Lower leg skin (tissue), 4 donors: ENCODE results near the gene DSCAML1. TPM values are rescaled to one million over a fixed set of nuclear protein-coding genes. Genes with fewer than 3 reads are reported as not detected.

Experiments
- DNase-seq, 2 donors: peaks; one replicate each; pipeline ENCODE4 v3.0.0-alpha.2; 2019; ENCODE audit warnings: low spot score in 2 of 2
- H3K4me3 ChIP-seq: fragments of 200-600 bp; sonication (generic); 2 replicates; pipeline ENCODE4 v1.5.1; 2017; ENCODE audit warnings: mild to moderate bottlenecking, low read depth; ENCODE audit not compliant: poor library complexity, severe bottlenecking
- POLR2A ChIP-seq, 2 donors: fragments of 450-650 bp; IDR thresholded peaks; one replicate each; pipeline ENCODE4 v1.6.1; 2016 to 2017; ENCODE audit warnings: antibody characterized with exemption in 2 of 2, mild to moderate bottlenecking in 1 of 2, moderate library complexity in 1 of 2
- whole genome bisulfite sequencing, 2 donors: methylation state at CpG; one replicate each; pipeline ENCODE4 v1.1.5; 2018; 5-methylcytosine and 5-hydroxymethylcytosine counted together
- intact Hi-C: fragments of 100-400 bp; cut with DNase I; formaldehyde crosslinking; loops from one replicate; pipeline ENCODE4 v1.15.0; 2023; ENCODE audit warnings: low total_unique reads
- total RNA-seq, 4 donors: library from RNA; depleted of rRNA; stranded (reverse); fragments of >200 nt; gene quantifications; one replicate each; pipeline ENCODE4 v1.1.0, GENCODE V29; 2016
- TF ChIP-seq, protein P1 (sequence below), 3 donors: fragments of 450-650 bp; IDR thresholded peaks; one replicate each; pipeline ENCODE4 v1.5.1; 2016; ENCODE audit warnings: antibody characterized with exemption in 3 of 3, mild to moderate bottlenecking in 3 of 3, moderate library complexity in 2 of 3

DSCAML1 gene
- total RNA-seq, 4 donors from 2014 or later = 0.07 to 0.13 (median 0.08) TPM

DNA sequence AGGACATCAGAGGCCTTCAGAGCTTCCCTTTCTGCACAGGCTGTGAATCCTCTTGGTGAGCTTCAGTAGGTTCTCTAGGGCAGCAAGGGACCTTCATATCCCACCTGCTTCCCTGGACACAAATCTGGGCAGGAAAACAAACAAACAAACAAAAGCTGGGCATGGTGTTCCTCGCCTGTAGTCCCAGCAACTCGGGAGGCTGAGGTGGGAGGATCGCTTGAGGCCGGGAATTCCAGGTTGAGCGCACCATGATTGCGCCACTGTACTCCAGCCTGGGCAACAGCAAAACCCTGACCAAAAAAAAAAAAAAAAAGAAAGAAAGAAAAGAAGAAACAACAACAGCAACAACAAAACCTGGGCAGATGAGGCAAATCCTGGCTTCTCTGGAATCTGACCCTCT is 376.4 kb downstream of the DSCAML1 start:
- intact Hi-C loops = no loop called here
- DNase-seq = peak in 1 of 2 donors; percentile 75
- TF ChIP-seq, protein P1, sequence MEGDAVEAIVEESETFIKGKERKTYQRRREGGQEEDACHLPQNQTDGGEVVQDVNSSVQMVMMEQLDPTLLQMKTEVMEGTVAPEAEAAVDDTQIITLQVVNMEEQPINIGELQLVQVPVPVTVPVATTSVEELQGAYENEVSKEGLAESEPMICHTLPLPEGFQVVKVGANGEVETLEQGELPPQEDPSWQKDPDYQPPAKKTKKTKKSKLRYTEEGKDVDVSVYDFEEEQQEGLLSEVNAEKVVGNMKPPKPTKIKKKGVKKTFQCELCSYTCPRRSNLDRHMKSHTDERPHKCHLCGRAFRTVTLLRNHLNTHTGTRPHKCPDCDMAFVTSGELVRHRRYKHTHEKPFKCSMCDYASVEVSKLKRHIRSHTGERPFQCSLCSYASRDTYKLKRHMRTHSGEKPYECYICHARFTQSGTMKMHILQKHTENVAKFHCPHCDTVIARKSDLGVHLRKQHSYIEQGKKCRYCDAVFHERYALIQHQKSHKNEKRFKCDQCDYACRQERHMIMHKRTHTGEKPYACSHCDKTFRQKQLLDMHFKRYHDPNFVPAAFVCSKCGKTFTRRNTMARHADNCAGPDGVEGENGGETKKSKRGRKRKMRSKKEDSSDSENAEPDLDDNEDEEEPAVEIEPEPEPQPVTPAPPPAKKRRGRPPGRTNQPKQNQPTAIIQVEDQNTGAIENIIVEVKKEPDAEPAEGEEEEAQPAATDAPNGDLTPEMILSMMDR (IDR thresholded peaks at IDR 0.05) = no peak
- no peak overlapping the region for H3K4me3 ChIP-seq
- WGBS, 2 donors = 92 to 96% methylated on average over 6 of the region's 6 CpGs

DNA sequence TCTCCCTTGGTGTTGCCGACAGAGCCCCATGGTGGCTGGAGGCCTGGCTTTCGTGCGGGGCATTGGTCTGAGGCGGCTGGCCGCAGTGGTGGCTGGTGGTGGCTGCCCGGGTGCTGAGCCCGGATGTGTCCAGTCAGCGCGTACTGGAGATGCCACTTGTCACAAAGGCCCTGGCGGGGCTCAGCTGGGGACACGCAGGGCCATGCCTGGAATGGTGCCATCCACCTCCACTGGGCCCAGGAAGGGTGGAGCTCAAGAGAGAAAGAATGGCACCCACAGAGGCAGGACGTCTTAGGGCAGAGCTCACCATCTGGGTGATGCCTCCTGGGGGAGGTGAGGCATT is 376.9 kb downstream of the DSCAML1 start:
- H3K4me3 ChIP-seq = no peak overlapping the region
- intact Hi-C loops = no loop called here
- DNase-seq = peak in 1 of 2 donors; percentile 83
- TF ChIP-seq, protein P1 (IDR thresholded peaks at IDR 0.05) = no peak
- no peak for TF ChIP-seq POLR2A (IDR thresholded peaks at IDR 0.05)
- 83 to 87% methylated on average over 10 of the region's 12 CpGs for WGBS, 2 donors

- H3K4me3 ChIP-seq = no peak overlapping the region
- DNase-seq = peak in 1 of 2 donors; percentile 77
- whole genome bisulfite sequencing, 2 donors = 75 to 78% methylated on average over 12 of the region's 12 CpGs
- TF ChIP-seq POLR2A (IDR thresholded peaks at IDR 0.05) = no peak
- TF ChIP-seq, protein P1 (IDR thresholded peaks at IDR 0.05) = no peak
- intact Hi-C loops = no loop called here
Measured at GRCh38 chr11:117419482-117420142, 377.4 kb downstream of the DSCAML1 start.

- 85 to 90% methylated on average over 12 of the region's 12 CpGs for WGBS, 2 donors
- intact Hi-C loops = no loop called here
- TF ChIP-seq, protein P1 (IDR thresholded peaks at IDR 0.05) = no peak
- TF ChIP-seq POLR2A (IDR thresholded peaks at IDR 0.05) = no peak
- DNase-seq = no peak
- H3K4me3 ChIP-seq = no peak overlapping the region
Measured at GRCh38 chr11:117418737-117419481, 378.1 kb downstream of the DSCAML1 start.

GRCh38 chr11:117417856-117418255 is 379.2 kb downstream of the DSCAML1 start:
- TF ChIP-seq POLR2A (IDR thresholded peaks at IDR 0.05) = no peak
- TF ChIP-seq, protein P1 (IDR thresholded peaks at IDR 0.05) = no peak
- intact Hi-C loops = no loop called here
- peak in 1 of 2 donors; percentile 53 for DNase-seq
- WGBS, 2 donors = 85 to 87% methylated on average over 12 of the region's 12 CpGs
- no peak overlapping the region for H3K4me3 ChIP-seq
